Measurements from ENCODE around the gene BMAL2. TPM values are rescaled to one million over a fixed set of nuclear protein-coding genes. Genes with fewer than 3 reads are reported as not detected.
A peak's percentile ranks its signal among the peaks of the same experiment; 100 is the strongest.

Gene BMAL2
- total RNA-seq, 1 experiment from 2014 or later = 71.2 TPM

- TF ChIP-seq CTCF (IDR thresholded peaks at IDR 0.05; ENCODE audit: unreplicated experiment) = no peak
- Mint-ChIP-seq H3K4me3 (ENCODE audit: low read depth, unreplicated experiment) (peak overlapping the region; percentile 81), H3K9me3 (ENCODE audit: low read depth, unreplicated experiment) (no peaks in the 10 kb centered on the region), H3K27ac (ENCODE audit: unreplicated experiment) (peak overlapping the region; percentile 98), H3K27me3 (ENCODE audit: unreplicated experiment) (no peaks in the 10 kb centered on the region), H3K4me1 (ENCODE audit: low read depth, unreplicated experiment) (peaks cover 46% of the 10 kb centered on the region), H3K36me3 (ENCODE audit: insufficient read depth, unreplicated experiment) (peaks cover 58% of the 10 kb centered on the region)
- DNase-seq = no peak
- intact Hi-C loops (cut with micrococcal nuclease; ENCODE audit: unreplicated experiment) = loop anchor here (2.0 to 5.0 kb wide), 2 partner anchors 53 to 190 kb away; partner anchors contain the start of gene PPFIBP1
- CTCF ChIA-PET = interaction anchor here (1.1 to 1.3 kb wide), 3 partner anchors 11 to 52 kb away, joined by 3 to 5 read pairs (median 4); no protein-coding TSS in a partner anchor
- TSS peak; percentile 41 for BruUV-seq (replicated peaks)
Measured at GRCh38 chr12:27331927-27332324, 710 bp upstream of the BMAL2 start.

- Mint-ChIP-seq H3K36me3 (ENCODE audit: insufficient read depth, unreplicated experiment) (peaks cover 61% of the 10 kb centered on the region), H3K27ac (ENCODE audit: unreplicated experiment) (peak overlapping the region; percentile 98), H3K4me3 (ENCODE audit: low read depth, unreplicated experiment) (peak overlapping the region; percentile 81), H3K27me3 (ENCODE audit: unreplicated experiment) (no peaks in the 10 kb centered on the region), H3K4me1 (ENCODE audit: low read depth, unreplicated experiment) (peaks cover 50% of the 10 kb centered on the region), H3K9me3 (ENCODE audit: low read depth, unreplicated experiment) (no peaks in the 10 kb centered on the region)
- DNase-seq = no peak
- BruUV-seq (replicated peaks) = no TSS peak
- CTCF ChIA-PET = interaction anchor here (1.1 kb wide), 1 partner anchor 12 kb away, joined by 4 read pairs; no protein-coding TSS in a partner anchor
- intact Hi-C loops (cut with micrococcal nuclease; ENCODE audit: unreplicated experiment) = loop anchor here (2.0 to 5.0 kb wide), 2 partner anchors 52 to 190 kb away; partner anchors contain the start of gene PPFIBP1
- no peak for TF ChIP-seq CTCF (IDR thresholded peaks at IDR 0.05; ENCODE audit: unreplicated experiment)
Measured at GRCh38 chr12:27332407-27332713, 276 bp upstream of the BMAL2 start.

- TSS peak; percentile 7 for BruUV-seq (replicated peaks)
- DNase-seq = no peak
- CTCF ChIA-PET = no interaction called here
- H3K9me3 Mint-ChIP-seq (ENCODE audit: low read depth, unreplicated experiment) = no peaks in the 10 kb centered on the region
- H3K27me3 Mint-ChIP-seq (ENCODE audit: unreplicated experiment) = no peaks in the 10 kb centered on the region
- H3K4me3 Mint-ChIP-seq (ENCODE audit: low read depth, unreplicated experiment) = peak overlapping the region; percentile 81
- peaks cover 61% of the 10 kb centered on the region for H3K4me1 Mint-ChIP-seq (ENCODE audit: low read depth, unreplicated experiment)
- intact Hi-C loops (cut with micrococcal nuclease; ENCODE audit: unreplicated experiment) = loop anchor here (2.0 to 5.0 kb wide), 2 partner anchors 51 to 189 kb away; partner anchors contain the start of gene PPFIBP1
- peak overlapping the region; percentile 76 for H3K27ac Mint-ChIP-seq (ENCODE audit: unreplicated experiment)
- peaks cover 72% of the 10 kb centered on the region for H3K36me3 Mint-ChIP-seq (ENCODE audit: insufficient read depth, unreplicated experiment)
- TF ChIP-seq CTCF (IDR thresholded peaks at IDR 0.05; ENCODE audit: unreplicated experiment) = no peak
Measured at GRCh38 chr12:27333403-27334009, 870 bp downstream of the BMAL2 start.

- H3K4me1 Mint-ChIP-seq (ENCODE audit: low read depth, unreplicated experiment) = peaks cover 68% of the 10 kb centered on the region
- CTCF ChIA-PET = interaction anchor here (1.4 kb wide), 1 partner anchor 18 kb away, joined by 8 read pairs; no protein-coding TSS in a partner anchor
- BruUV-seq (replicated peaks) = TSS peak; percentile 62
- intact Hi-C loops (cut with micrococcal nuclease; ENCODE audit: unreplicated experiment) = loop anchor here (5.0 kb wide), 1 partner anchor 188 kb away; the partner anchor contains the start of gene PPFIBP1
- H3K27me3 Mint-ChIP-seq (ENCODE audit: unreplicated experiment) = no peaks in the 10 kb centered on the region
- peaks cover 74% of the 10 kb centered on the region for H3K36me3 Mint-ChIP-seq (ENCODE audit: insufficient read depth, unreplicated experiment)
- H3K9me3 Mint-ChIP-seq (ENCODE audit: low read depth, unreplicated experiment) = no peaks in the 10 kb centered on the region
- DNase-seq = no peak
- no peak for TF ChIP-seq CTCF (IDR thresholded peaks at IDR 0.05; ENCODE audit: unreplicated experiment)
- H3K27ac Mint-ChIP-seq (ENCODE audit: unreplicated experiment) = peak overlapping the region; percentile 76
- H3K4me3 Mint-ChIP-seq (ENCODE audit: low read depth, unreplicated experiment) = peak overlapping the region; percentile 81
Measured at GRCh38 chr12:27334042-27334720, 1.5 kb downstream of the BMAL2 start.
